ENCODE data around the gene ZNF132. TPM values are rescaled to one million over a fixed set of nuclear protein-coding genes. Genes with fewer than 3 reads are reported as not detected.
"Not testable (repeated sequence)": the region's sequence is repeated elsewhere in the genome, so short reads cannot be mapped to it uniquely, and the experiment has no call there.

ZNF132 gene
- total RNA-seq, 1 experiment from 2014 or later = 0.03 TPM

DNA sequence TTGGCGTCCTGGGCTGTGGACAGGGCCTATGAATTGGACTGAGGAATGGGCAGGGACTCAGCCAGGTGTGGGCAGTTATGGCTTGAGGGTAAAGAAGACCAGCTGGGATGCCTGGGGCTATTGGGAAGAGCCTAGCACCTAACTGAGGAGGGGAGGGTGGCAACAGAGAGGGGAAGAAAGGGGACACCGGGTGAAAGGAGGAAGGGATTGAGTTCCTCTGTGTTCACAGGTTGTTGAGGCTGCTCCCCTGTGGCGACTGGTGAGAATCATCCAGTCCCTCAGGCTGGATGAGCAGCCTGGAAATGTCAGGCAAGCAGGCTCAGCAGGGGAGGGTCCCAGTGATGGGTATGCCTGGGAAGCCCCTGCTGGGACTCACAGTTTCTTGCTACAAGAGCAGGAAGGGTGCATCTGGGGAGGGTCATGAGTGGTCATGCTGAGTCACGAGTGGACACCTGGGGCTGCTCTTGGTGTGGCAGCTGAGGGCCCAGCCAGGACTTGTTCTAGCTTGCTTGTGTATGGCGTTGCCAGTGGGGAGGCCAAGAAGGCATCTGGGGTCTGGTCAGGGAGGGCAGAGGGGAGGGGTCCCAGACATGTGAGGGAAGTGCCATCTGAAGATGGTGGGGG is 28.4 kb upstream of the ZNF132 start:
- no peak for DNase-seq (ENCODE audit: low spot score)

DNA sequence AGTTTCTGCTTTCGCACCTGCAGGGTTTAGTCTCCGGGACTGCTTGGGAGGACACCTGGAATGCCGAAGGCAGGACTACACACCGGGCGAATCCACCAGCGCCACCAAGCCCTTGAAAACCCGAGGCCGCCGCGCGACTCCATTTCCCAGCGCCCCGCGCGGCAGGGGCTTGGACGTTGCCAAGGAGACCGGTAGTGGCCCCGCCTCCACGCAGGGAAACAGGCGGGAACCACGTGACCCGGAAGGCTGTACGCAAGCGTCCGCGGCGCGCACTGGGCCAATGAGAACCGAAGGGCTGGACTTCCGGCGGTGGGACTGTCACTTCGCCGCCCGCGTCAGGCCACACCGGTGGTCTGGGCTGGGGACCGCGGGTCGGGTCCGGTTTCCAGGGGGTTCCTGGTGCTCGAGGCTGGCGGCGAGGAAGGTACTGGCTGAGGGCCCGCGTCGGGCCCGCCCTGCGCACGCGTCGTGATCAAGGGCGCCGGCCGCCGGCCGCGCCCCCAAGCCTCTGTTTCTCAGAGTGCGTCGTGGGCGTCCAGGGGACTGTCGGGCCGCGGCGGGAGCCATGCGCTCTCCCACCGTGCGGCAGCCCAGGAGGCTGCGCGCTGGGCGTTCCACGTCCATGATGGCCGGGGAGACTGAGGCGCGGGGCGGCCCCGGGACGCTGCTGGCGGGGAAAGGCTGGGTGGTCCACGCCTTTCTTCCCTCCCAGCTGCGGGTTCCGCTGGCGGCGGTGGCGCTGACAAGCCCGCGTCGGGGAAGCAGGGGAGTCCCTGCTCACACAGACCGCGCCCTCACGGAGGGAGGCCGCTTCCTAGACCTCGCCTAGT is 27.0 kb upstream of the ZNF132 start, which contains the start of gene ZNF324:
ZNF324 (plus strand) TSS at position 321 of the 830 bp plus-strand sequence. CDS start 2,106 bp downstream, outside the sequence.
- peak; percentile 95 for DNase-seq (ENCODE audit: low spot score)

DNA sequence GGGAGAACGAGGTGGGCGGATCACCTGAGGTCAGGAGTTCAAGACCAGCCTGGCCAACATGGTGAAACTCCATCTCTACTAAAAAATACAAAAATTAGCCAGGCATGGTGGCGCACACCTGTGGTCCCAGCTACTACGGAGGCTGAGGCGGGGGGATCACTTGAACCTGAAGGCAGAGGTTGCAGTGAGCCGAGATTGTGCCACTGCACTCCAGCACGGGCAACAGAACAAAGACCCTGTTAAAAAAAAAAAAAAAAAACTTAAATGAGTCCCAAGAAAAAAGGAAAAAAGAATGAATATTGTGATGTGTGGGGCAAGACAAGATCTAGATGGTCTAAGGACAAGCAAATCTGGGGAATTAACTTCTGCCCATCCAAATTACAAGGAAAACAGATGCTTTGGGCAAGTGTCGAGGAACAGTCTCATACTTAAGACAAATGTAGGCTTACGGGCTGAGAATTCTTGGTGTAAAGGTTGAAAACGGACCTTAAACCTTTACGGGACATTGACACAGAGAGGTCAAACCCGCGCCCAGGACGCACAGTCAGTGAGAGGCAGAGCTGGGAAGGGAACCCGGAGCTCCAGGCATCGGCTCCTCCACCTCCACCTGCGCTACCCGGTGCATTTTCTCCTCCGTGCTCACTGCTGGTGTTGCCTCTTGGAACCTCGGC is 26.3 kb upstream of the ZNF132 start:
- DNase-seq (ENCODE audit: low spot score) = no peak

DNA sequence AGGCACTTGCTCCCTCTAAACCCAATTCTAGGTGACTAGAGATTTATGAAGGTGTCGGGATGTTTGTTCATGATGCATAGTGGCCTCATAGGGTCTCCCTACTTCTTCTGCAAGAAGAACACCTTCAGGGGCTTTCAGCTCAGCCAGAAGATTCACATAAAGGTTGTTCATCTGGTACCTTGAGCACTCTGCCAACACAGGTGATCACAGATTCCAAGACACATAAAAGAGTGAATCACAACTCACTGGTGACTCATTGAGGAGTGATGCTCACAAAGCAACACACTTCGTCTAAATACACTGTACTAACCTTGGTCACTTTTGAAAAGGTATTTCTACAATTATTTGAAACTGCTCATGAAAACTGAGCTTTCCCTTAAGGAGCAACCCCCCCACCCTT is 20.1 kb upstream of the ZNF132 start:
- DNase-seq (ENCODE audit: low spot score) = peak; percentile 21

DNA sequence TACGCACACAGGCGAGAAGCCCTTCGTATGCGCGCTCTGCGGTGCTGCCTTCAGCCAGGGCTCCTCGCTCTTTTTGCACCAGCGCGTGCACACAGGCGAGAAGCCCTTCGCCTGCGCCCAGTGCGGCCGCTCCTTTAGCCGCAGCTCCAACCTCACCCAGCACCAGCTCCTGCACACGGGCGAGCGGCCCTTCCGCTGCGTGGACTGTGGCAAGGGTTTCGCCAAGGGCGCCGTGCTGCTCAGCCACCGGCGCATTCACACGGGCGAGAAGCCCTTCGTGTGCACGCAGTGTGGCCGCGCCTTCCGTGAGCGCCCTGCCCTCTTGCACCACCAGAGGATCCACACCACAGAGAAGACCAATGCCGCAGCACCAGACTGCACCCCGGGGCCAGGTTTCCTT is 16.2 kb upstream of the ZNF132 start:
- DNase-seq (ENCODE audit: low spot score) = no peak

DNA sequence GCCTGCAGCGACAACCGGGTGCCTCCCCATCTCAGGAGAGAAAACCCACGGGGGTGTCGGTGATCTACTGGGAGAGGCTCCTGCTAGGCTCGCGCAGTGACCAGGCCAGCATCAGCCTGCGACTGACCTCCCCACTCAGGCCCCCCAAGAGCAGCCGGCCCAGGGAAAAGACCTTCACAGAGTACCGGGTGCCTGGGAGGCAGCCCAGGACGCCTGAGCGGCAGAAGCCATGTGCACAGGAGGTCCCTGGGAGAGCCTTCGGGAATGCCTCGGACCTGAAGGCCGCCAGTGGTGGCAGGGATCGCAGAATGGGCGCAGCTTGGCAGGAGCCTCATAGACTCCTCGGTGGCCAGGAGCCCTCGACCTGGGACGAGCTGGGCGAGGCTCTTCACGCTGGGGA is 15.4 kb upstream of the ZNF132 start:
- DNase-seq (ENCODE audit: low spot score) = no peak

DNA sequence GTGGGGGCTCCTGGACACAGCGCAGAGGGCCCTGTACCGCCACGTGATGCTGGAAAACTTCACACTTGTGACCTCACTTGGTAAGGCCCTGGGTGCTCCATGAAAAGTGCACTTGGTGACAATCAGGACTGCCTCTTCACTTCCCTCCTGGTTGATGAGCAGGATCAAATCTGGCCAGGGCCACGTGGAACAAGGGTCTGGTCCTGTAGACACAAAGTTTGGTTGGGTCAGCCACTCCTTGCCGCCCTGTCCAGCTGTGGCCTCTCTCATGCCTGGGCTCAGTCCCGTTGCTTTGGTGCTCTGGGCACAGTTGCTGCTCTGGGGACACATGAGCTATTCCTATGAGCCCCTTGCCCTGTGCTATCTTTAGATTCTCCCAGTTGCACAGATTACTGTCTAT is 13.8 kb upstream of the ZNF132 start:
- DNase-seq (ENCODE audit: low spot score) = no peak

DNA sequence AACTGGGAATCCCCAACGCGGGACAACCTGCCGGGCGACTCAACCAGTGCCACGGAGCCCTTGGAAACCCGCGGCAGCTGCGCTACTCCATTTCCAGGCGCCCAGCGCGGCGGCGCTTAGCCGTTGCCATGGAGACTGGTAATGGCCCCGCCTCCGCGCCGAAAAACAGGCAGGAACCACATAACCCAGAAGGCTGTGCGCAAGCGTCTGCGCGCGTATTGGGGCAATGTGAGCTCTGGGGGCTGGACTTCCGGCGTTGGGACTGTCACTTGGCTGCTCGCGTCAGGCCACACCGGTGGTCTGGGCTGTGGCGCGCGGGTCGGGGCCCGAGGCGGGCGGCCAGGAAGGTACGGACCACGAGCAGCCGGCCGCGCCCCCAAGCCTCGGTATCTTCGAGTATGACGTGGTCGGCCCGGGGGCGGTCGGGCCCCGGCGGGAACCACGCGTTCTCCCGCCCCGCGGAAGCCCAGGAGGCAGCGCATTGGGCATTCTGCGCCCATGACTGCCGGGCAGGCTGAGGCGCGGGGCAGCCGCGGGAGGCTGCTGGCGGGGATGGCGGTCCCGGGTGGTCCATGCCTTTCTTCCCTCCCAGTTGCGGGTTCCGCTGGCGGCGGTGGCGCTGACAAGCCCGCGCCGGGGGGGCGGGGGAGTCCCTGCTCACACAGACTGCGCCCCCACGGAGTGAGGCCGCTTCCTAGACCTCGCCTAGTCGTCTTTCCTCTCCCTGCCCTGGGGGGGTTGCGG is 11.6 kb upstream of the ZNF132 start, which contains the start of gene ZNF324B:
ZNF324B (plus strand) TSS at position 265 of the 744 bp plus-strand sequence. CDS start 2,080 bp downstream, outside the sequence.
- DNase-seq (ENCODE audit: low spot score) = peak; percentile 97

DNA sequence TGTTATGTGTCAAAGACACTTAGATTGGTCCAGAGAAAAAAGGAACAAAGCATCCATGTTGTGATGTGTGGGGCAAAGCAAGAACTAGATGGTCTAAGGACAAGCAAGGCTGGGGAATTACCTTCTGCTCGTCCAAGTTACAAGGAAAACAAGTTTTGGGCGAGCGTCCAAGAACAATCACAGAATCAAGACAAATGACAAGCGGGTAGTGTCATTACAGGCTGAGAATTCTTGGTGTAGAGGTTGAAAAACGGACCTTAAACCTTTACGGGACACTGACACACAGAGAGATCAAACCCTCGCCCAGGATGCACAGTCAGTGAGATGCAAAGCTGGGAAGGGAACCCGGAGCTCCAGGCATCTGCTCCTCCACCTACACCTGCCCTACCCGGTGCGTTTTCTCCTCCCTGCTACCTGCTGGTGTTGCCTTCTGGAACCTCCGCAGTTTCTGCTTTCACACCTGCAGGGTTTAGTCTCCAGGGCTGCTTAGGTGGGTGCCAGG is 11.0 kb upstream of the ZNF132 start:
- no peak for DNase-seq (ENCODE audit: low spot score)

DNA sequence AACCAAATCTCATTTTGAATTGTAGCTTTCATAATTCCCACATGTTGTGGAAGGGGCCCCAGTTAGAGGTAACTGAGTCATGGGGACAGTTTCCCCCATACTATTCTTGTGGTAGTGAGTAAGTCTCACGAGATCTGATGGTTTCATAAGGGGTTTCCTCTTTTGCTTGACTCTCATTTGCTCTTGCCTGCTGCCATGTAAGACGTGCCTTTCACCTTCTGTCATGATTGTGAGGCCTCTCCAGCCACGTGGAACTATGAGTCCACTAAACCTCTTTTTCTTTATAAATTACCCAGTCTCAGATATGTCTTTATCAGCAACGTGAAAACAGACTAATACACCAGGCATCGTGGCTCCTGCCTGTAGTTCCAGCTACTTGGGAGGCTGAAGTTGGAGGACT is 10.0 kb upstream of the ZNF132 start:
- DNase-seq (ENCODE audit: low spot score) = not testable (repeated sequence)

DNA sequence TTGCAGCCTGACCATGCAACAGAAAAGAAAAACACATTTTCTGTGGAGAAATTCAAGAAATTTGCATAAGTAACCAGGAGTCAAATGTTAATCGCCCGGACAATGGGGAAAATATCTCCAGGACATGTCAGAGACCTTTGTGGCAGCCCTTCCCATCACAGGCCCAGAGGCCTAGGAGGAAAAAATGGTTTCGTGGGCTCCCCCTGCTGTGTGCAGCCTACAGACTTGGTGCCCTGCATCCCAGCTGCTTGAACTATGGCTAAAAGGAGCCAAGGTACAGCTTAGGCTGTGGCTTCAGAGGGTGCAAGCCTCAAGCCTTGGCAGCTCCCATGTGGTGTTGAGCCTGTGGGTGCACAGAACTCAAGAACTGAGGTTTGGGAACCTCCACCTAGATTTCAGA is 8.9 kb upstream of the ZNF132 start:
- DNase-seq (ENCODE audit: low spot score) = not testable (repeated sequence)

DNA sequence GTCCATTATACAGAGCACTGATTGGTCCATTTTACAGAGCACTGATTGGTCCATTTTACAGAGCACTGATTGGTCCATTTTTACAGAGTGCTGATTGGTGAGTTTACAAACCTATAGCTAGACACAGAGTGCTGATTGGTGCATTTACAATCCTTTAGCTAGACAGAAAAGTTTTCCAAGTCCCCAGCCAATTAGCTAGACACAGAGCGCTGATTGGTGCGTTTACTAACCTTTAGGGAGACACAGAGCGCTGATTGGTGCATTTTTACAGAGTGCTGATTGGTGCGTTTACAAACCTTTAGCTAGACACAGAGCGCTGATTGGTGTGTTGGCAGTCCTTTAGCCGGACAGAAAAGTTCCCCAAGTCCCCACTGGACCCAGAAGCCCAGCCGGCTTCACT is 3.0 kb upstream of the ZNF132 start:
- not testable (repeated sequence) for DNase-seq (ENCODE audit: low spot score)

DNA sequence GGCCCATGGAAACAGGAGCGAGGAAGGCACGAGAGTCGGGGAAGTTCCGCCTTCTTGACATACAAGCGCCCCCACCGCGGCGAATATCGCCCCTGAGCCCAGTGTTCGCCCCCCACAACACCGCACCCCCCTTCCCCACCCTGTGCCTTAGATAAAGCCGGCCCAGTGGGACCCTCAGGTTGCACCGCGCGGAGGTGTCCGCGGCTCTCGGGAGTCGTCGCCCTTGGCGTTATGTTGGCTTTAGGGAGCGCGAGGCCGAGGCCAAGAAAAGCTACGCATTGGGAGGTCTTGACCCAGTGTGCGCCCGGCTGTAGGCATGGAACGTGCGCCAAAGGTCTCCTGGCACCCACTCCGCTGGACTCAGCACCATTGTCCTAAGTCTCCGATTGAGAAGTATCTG is 603 bp upstream of the ZNF132 start:
- no peak for DNase-seq (ENCODE audit: low spot score)

DNA sequence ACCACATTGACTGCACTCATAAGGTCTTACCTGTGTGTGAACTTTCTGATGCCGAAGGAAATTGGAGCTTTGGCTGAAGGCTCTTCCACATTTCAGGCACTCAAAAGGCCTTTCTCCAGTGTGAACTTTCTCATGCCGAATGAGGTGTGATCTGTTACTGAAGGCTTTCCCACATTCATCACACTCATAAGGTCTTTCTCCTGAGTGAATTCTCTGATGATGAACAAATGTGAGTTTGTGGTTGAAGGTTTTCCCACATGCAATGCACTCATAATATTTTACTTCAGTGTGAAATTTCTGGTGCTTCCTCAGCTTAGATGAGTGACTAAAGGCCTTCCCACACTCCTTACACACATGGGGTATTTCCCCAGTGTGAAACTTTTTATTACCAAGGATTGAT is 5.7 kb downstream of the ZNF132 start:
- DNase-seq (ENCODE audit: low spot score) = no peak

DNA sequence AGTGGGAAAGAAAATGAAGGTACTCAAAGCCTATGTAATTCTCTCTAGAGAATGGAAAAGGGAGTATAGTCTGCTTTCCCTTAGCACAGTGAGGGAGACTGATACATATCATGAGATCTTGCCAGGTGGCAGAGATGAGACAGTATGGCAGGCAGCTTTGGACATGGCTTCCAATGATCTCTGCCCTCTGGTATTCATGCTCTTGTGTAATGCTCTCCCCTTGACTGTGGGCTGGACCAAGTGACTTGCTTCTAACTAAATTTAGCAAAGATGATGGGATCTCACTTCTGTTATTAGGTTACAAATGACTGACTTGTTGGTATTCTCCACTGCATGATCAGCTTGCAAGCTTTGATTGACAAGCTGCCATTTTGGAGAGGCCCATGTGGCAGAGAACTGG is 10.2 kb downstream of the ZNF132 start:
- DNase-seq (ENCODE audit: low spot score) = no peak

DNA sequence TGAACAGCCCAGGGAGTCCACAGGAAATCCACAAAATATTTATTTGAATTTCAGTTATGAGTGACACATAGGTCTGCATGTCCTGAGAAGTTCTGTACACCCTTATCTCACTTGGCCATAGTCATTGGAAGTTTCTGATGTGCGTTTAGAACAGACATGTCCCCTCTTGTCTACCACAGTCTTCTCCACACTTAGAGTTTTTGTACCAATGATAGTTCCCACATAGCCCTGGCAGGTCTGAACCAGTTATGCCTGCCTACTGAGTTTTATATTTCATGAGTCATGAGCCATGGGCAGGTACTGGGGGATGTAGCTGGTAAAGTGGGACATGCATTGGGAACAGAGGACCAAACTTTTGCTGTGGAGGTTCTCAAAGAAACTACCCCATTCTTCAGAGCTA is 11.3 kb downstream of the ZNF132 start:
- no peak for DNase-seq (ENCODE audit: low spot score)

DNA sequence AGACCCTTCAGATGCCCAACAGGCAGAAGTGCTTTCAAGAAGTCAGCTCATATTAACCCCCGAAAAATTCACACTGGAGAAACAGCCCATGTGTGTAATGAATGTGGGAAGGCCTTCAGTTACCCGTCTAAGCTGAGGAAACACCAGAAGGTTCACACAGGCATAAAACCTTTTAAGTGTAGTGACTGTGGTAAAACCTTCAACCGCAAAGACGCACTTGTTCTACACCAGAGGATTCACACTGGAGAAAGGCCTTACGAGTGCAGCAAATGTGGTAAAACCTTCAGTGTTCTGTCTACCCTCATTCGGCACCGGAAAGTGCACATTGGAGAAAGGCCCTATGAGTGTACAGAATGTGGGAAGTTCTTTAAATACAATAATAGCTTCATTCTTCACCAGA is 22.9 kb downstream of the ZNF132 start:
- no peak for DNase-seq (ENCODE audit: low spot score)

DNA sequence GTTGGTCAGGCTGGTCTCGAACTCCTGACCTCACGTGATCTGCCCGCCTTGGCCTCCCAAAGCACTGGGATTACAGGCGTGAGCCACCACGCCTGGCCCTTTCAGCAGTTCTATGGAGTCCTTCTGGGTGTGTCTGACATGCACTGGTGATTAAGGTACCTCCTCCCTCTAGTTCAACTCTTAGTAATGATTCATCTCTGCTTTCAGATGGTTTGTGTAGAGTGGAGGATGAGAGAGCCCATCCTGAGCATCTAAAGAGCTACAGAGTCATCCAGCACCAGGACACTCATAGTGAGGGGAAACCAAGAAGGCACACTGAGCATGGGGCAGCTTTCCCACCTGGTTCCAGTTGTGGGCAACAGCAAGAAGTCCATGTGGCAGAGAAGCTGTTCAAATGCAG is 23.3 kb downstream of the ZNF132 start:
- DNase-seq (ENCODE audit: low spot score) = no peak

DNA sequence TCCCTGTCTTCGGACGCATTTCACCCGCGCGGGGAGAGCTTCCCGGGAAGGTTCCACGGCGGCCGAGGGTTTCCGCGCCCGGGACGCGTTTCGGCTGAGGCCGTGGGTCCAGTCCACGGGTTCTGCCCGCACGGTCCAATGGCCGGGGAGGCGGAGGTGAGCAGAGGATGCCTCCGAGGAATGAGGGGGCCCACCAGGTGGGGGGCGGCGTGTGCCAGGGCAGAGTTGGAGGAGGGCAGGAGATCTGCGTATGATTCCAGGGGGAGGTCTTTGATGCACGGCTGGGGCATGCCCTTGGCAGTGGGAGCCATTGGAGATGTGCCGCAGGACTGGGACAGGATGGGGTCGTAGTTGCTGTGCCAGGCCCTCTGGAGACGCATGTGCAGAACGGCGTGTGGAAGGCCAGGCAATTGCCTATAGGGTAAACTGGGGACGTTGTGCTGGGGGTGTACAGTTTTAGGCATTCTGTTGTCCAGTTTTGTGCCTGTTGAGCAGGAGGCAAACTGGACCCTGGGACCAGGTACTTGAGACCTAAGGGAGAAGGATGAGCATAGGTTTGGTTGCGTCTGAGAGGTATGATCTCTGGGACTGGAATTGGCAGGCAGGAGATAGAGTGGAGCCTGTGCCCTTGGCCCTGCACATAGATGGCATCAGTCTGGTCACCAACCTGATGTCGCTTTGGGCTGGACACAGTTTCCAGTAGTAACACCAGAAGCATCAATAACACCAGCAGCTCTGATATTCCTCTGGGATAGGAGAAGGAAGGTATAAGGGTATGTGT is 30.8 kb downstream of the ZNF132 start:
- peak; percentile 47 for DNase-seq (ENCODE audit: low spot score)

DNA sequence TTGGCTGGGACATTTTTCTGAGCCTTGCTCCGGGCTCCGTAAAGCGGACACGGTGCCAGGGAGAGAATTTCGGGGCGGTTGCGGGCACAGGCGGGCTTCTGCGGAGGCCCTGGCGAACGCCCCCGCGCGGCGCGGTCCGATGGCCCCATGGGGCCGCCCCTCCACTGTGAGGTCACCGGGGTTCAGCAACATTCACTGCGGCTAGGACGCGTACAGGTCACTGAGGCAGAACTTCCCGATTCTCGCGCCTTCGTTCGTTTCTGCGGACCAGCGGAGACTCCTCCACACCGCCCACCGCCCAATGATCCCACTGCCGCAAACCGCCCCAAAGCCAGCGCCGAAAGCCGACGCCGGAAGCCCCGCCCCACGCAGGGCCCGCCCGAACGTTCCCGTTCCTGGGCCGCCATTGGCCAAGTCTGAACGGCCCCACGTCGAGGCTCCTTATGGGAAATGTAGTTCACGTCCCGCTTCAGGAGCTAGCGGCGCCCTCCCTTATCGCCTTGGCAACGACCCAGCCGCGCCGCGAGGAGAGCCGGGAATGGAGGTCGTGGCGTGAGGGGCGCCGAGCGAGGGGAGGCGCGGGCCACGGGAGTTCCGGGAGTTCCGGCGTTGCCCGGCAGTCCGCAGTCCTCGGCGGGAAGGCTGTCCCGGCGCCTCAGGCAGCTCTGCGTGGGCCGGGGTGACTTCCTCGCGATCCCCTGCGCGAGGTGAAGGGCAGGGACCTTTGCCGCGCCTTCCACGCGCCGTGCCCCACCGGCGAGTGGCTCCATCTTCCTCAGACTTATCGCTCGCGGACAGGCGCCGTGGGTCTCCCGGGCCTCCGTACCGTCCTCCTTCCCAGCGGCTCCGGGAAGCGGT is 31.6 kb downstream of the ZNF132 start, which contains the start of gene ZNF584:
ZNF584 (plus strand) TSS at position 498 of the 858 bp plus-strand sequence. CDS start 499 bp downstream, outside the sequence.
- peak; percentile 91 for DNase-seq (ENCODE audit: low spot score)
